OCI-LY1 (cell line): ENCODE results near the gene AHDC1.

Experiments
- CTCF ChIP-seq: fragments of 200-600 bp; sonication (generic), shearing (Covaris generic); IDR thresholded peaks from 2 replicates; pipeline ENCODE4 v1.5.1; 2017; ENCODE audit warnings: mild to moderate bottlenecking, antibody characterized with exemption, low read length, moderate library complexity, mixed read lengths
- EZH2 ChIP-seq: fragments of 200-600 bp; sonication (generic), shearing (Covaris generic); IDR thresholded peaks from 2 replicates; pipeline ENCODE4 v1.8.0; 2017; ENCODE audit warnings: borderline replicate concordance, mixed run types, mild to moderate bottlenecking, antibody characterized with exemption, low read length, moderate library complexity, mixed read lengths

DNA sequence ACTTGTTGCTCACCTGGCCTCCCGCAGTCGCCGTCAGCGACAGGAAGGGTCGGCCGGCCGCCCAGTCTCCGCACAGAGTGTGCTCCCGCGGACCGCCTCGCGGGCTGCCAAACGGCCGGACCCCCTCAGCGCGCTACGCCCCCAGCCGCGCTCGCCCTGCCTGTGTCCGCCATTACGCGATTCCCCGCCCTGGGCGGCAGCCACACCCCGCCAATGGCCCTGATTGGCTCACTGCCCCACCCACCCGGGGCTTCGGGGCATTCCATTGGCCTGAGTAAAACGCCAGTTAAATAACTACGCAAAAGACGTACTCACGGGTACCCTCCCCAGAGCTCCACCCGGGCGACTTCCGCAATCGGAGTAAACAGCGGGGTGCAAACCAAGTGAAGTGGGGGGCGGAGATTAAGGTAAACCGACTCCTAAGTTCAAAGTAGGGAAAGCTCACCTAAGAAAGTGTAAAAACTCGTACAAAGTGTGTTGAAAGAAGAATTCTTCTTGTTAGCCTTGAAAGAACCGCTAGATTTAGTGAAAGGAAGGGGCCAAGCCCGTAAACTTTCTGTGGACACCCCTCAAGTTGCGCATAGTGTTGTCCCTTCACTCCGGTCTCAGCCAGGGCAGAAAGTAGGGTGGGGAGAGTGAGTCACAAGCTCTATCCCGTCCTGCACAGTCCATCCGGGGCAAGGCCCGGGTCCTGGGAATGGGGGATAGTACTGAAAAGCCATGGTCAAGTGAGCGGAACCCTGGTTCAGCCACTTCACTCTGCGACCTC, 113.8 kb downstream of the AHDC1 start, which contains the start of gene WASF2:
- TF ChIP-seq CTCF (no peak), EZH2 (no peak)
